ENCODE data around the gene GNG2. TPM values are rescaled to one million over a fixed set of nuclear protein-coding genes. Genes with fewer than 3 reads are reported as not detected.

Gene GNG2
- total and polyA plus RNA-seq, 10 of the 15 experiments (the other 5 are each of a cell fraction or from before 2014, with no cell fraction given): 31.6 to 114 (median 66.4) TPM

GRCh38 chr14:52007211-52007610 is 146.8 kb downstream of the GNG2 start (continued):
- TF ChIP-seq USF2 (IDR thresholded peaks at IDR 0.05; ENCODE audit: borderline replicate concordance, low read depth, low read length) (no peak), ZSCAN29 (IDR thresholded peaks at IDR 0.05) (no peak), BCLAF1 (IDR thresholded peaks at IDR 0.05) (no peak), RB1 (IDR thresholded peaks at IDR 0.05; ENCODE audit: borderline replicate concordance) (no peak), RAD21 (IDR thresholded peaks at IDR 0.05; ENCODE audit: insufficient read depth, low read depth, low read length) (no peak), STAT1 (conservative IDR thresholded peaks at IDR 0.05) (no peak), KAT2A (conservative IDR thresholded peaks at IDR 0.05; ENCODE audit: control insufficient read depth, low read depth, low read length) (no peak), MLLT1 (IDR thresholded peaks at IDR 0.05) (no peak)
